ENCODE measurements around the gene LRIG1.

LRIG1 gene

GRCh38 chr3:66500576-66501482 lies at the start of gene LRIG1:
Gene LRIG1, minus strand, starts transcription at chr3:66501022. Its CDS starts 615 bp downstream, at chr3:66500407.
- in situ Hi-C loops (cut with HindIII; ENCODE audit: low pct_ligation_motif_present, low pct_unique_long_range_greater_than_20kb, low sequenced_read_pairs), result no loop called here
- peak; percentile 96 for DNase-seq

DNA sequence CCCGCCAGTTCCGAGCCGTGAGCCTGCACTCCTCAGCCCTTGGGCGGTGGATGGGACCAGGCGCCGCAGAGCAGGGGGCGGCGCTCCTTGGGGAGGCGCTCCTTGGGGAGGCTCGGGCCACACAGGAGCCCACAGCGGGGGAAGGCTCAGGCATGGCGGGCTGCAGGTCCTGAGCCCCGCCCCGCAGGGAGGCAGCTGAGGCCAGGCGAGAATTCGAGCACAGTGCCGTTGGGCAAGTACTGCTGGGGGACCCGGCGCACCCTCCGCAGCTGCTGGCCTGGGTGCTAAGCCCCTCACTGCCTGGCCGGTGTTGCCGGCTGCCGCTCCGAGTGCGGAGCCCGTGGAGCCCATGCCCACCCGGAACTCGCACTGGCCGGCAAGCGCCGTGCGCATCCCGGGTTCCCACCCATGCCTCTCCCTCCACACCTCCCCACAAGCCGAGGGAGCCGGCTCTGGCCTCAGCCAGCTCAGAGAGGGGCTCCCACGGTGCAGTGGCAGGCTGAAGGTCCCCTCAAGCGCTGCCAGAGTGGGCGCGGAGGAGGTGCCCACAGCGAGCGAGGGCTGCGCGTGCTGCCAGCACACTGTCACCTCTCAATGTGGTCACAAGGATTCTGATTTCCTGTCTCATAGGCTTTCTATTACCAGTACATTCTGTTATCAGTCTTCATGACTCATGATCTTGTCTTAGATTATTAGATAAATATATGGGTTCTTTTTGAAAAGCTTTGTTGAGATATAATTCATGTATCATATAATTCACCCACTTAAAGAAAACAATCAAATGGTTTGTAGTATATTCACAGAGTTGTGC lies 44.0 kb upstream of the LRIG1 start:
- in situ Hi-C loops (cut with HindIII; ENCODE audit: low pct_ligation_motif_present, low pct_unique_long_range_greater_than_20kb, low sequenced_read_pairs), result no loop called here
- DNase-seq, result no peak

GRCh38 chr3:66542153-66542552 lies 41.3 kb upstream of the LRIG1 start:
- in situ Hi-C loops (cut with HindIII; ENCODE audit: low pct_ligation_motif_present, low pct_unique_long_range_greater_than_20kb, low sequenced_read_pairs), result no loop called here
- DNase-seq, result no peak

DNA sequence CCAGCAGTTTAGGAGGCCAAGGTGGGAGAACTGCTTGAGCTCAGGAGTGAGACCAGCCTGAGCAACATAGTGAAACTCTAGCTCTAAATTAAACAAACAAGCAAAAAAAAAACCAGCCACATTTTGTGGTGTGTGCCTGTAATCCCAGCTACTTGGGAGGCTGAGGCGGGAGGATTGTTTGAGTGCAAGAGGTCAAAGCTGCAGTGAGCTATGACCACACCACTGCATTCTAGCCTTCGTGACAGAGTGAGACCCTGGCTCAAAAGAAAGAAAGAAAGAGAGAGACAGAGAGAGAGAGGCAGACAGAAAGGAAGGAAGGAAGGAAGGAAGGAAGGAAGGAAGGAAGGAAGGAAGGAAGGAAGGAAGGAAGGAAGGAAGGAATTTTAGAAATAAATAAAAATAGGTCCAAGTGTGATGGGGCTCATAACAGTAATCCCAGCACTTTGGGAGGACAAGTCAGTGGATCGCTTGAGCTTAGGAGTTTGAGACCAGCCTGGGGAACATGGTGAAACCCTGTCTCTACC lies 38.7 kb upstream of the LRIG1 start:
- in situ Hi-C loops (cut with HindIII; ENCODE audit: low pct_ligation_motif_present, low pct_unique_long_range_greater_than_20kb, low sequenced_read_pairs), result no loop called here
- DNase-seq, result no peak

DNA sequence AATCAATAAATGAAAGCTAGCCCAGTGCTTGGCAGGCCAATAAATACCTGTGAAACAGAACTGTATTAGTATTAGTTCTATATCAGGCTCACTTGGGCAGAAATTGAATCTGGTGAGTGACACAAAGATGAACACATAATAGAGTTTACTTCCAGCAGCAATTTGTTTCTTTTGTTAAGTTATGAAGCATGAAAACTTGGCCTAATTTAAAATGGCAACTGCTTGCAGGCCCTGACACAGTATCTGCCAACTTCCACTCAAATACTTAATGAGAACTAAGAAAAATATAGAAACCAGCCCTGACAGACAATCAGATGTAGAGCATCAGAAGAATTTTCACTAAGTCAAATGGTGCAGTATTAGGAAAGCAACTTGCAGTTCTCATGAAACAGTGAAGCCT lies 37.6 kb upstream of the LRIG1 start:
- no peak for DNase-seq

GRCh38 chr3:66537735-66538134 lies 36.9 kb upstream of the LRIG1 start:
- in situ Hi-C loops (cut with HindIII; ENCODE audit: low pct_ligation_motif_present, low pct_unique_long_range_greater_than_20kb, low sequenced_read_pairs), result no loop called here

More for the DNA sequence above, 37.6 kb upstream of the LRIG1 start:
- in situ Hi-C loops (cut with HindIII; ENCODE audit: low pct_ligation_motif_present, low pct_unique_long_range_greater_than_20kb, low sequenced_read_pairs), result no loop called here

DNA sequence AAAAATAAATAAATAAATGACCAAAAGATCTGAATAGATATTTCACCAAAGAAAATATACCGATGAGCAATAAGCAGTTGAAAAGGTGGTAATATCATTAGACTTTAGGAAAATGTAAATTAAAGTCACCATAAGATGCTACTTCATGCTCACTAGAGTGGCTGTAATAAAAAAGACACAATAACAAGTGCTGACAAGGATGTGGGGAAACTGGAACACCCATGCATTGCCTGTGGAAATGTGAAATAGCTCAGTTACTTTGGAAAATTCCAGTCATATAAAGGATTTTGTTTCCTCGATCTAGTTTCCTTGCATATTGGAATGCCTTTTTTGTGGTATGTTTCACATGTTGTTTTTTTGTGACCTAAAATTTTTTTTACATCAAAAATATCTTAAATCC lies 36.0 kb upstream of the LRIG1 start:
- in situ Hi-C loops (cut with HindIII; ENCODE audit: low pct_ligation_motif_present, low pct_unique_long_range_greater_than_20kb, low sequenced_read_pairs), result no loop called here
- DNase-seq, result no peak

More at GRCh38 chr3:66537735-66538134, 36.9 kb upstream of the LRIG1 start:
- DNase-seq, result no peak

DNA sequence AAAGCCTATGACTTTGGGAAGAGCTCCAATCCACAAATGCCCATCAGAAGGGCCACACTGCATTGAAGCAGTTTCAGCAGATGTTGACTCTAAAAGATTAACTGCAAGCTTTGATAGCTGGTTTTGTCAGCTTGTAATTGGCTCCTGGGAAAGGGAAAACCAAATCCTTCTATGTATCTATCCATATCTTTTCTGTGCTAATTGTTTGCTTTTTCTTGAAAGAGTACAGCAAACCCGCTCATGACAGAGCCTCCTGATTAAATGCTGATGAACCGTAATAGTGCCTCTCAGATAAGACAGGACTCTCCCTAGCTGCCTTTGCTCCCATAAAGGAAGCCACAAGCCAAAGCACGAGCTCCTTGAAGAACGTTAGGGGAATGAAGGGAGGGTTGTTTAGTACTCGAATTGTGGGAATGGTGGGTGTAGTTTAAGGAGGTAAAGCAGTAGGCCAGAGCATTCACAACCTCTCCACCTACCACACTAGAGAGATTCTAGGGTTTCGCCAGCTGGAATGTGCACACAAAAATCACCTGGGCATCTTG lies 33.6 kb upstream of the LRIG1 start:
- no peak for DNase-seq
- in situ Hi-C loops (cut with HindIII; ENCODE audit: low pct_ligation_motif_present, low pct_unique_long_range_greater_than_20kb, low sequenced_read_pairs), result no loop called here

- DNase-seq, result no peak
- in situ Hi-C loops (cut with HindIII; ENCODE audit: low pct_ligation_motif_present, low pct_unique_long_range_greater_than_20kb, low sequenced_read_pairs), result no loop called here
Measured at GRCh38 chr3:66532613-66533012, 31.8 kb upstream of the LRIG1 start.

DNA sequence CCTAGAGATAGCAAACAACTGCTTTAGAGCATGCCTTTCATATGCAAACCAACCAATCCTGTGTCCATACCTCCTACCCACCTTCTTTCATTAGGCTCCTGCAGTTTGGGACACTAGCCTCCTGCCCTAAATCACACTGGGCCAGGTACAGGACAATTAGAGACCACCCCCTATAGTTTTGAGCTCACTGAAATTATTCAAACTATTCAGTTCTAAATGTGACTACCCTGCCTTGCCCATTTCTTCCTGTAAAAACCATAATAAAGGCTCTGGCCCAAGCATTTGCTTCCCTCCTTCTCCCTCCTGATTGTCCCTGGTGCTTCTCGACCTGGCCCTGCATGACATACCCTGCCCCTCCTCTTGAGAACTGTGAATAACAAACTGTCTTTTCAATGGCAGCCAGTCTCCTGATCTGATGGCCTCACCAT lies 31.4 kb upstream of the LRIG1 start:
- no peak for DNase-seq
- in situ Hi-C loops (cut with HindIII; ENCODE audit: low pct_ligation_motif_present, low pct_unique_long_range_greater_than_20kb, low sequenced_read_pairs), result no loop called here

DNA sequence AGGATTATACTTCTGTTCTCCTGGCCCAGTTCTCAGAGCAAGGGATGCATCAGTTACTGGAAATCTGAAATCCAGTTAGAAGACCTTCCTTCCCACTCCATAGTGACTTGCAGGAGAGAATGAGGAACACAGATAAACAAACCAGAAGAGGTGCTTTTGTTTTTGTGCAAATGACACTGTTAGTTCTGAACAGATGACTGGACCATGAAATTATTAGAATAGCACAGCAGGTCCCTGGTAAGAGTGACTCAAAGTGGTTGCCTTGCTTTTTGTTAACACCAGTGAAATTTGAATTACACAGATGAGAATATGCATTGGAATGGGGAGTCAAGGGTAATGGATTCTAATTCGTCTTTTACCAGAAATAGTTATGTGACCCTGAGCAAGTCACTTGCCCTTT lies 30.4 kb upstream of the LRIG1 start:
- DNase-seq, result no peak
- in situ Hi-C loops (cut with HindIII; ENCODE audit: low pct_ligation_motif_present, low pct_unique_long_range_greater_than_20kb, low sequenced_read_pairs), result no loop called here

DNA sequence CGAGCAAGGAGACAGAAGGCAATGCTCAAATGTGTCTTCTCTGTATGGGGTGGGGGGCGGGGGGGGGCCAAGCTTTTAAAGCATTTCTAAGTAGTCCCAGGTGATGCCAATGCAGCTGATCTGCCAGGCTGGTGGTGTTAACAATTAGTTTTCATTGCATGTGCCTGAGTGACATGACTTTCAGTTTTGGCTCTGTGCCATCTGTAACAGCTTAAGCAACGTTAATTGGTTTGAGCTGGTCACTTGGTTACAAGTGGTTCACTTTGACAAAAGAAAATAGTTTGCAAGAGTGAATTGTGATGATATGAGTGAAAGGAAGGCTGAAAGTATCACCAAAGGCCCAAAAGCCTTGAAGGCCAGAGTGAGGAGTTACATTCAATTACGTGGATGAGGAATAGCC lies 26.4 kb upstream of the LRIG1 start:
- in situ Hi-C loops (cut with HindIII; ENCODE audit: low pct_ligation_motif_present, low pct_unique_long_range_greater_than_20kb, low sequenced_read_pairs), result no loop called here
- no peak for DNase-seq

- no peak for DNase-seq
- in situ Hi-C loops (cut with HindIII; ENCODE audit: low pct_ligation_motif_present, low pct_unique_long_range_greater_than_20kb, low sequenced_read_pairs), result no loop called here
Measured at GRCh38 chr3:66525771-66526170, 24.9 kb upstream of the LRIG1 start.

- no peak for DNase-seq
- in situ Hi-C loops (cut with HindIII; ENCODE audit: low pct_ligation_motif_present, low pct_unique_long_range_greater_than_20kb, low sequenced_read_pairs), result no loop called here
Measured at GRCh38 chr3:66520724-66521123, 19.9 kb upstream of the LRIG1 start.

- in situ Hi-C loops (cut with HindIII; ENCODE audit: low pct_ligation_motif_present, low pct_unique_long_range_greater_than_20kb, low sequenced_read_pairs), result no loop called here
- DNase-seq, result no peak
Measured at GRCh38 chr3:66518644-66519043, 17.8 kb upstream of the LRIG1 start.

- in situ Hi-C loops (cut with HindIII; ENCODE audit: low pct_ligation_motif_present, low pct_unique_long_range_greater_than_20kb, low sequenced_read_pairs), result no loop called here
- no peak for DNase-seq
Measured at GRCh38 chr3:66518126-66518525, 17.3 kb upstream of the LRIG1 start.

DNA sequence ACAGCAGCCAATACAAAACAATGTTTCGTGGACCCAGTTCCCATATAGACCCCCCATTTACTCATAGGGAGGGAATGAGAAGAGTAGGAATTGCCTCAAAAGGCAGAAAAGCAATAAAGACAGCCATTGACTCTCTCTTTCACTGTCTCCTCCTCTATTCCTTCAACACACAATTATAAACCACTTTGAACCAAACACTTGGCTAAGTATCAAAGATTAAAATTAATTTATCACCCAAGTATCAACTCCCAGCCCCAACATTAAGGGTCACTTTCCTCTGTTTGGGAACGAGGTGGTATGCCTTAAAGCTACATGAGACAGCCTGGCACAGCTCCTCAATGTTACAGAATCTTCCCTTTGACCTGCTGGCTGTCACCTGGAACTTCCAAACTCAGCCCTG lies 16.4 kb upstream of the LRIG1 start:
- in situ Hi-C loops (cut with HindIII; ENCODE audit: low pct_ligation_motif_present, low pct_unique_long_range_greater_than_20kb, low sequenced_read_pairs), result no loop called here
- DNase-seq, result no peak

GRCh38 chr3:66508461-66508860 lies 7.6 kb upstream of the LRIG1 start:
- DNase-seq, result no peak
- in situ Hi-C loops (cut with HindIII; ENCODE audit: low pct_ligation_motif_present, low pct_unique_long_range_greater_than_20kb, low sequenced_read_pairs), result no loop called here

Measured in ACHN (cell line).